IPS-18a (cell line): ENCODE results near the gene RIMS1.

Source experiments
- H3K27ac ChIP-seq: one replicate; pipeline ENCODE4 v1.5.1; 2013; ENCODE audit warnings: low read length
- H3K27me3 ChIP-seq: one replicate; pipeline ENCODE4 v1.6.1; 2013; ENCODE audit warnings: mild to moderate bottlenecking, low read length; ENCODE audit not compliant: control insufficient read depth, insufficient read depth
- H3K36me3 ChIP-seq: one replicate; pipeline ENCODE4 v1.6.1; 2013; ENCODE audit warnings: low read depth, low read length; ENCODE audit not compliant: control insufficient read depth
- H3K4me1 ChIP-seq: one replicate; pipeline ENCODE4 v1.6.1; 2013; ENCODE audit warnings: low read depth, low read length; ENCODE audit not compliant: control insufficient read depth
- H3K4me3 ChIP-seq: one replicate; pipeline ENCODE4 v1.5.1; 2013; ENCODE audit warnings: low read length
- H3K9ac ChIP-seq: one replicate; pipeline ENCODE4 v1.6.1; 2013; ENCODE audit warnings: mild to moderate bottlenecking, low read length, moderate library complexity
- H3K9me3 ChIP-seq: one replicate; pipeline ENCODE4 v1.6.1; 2013; ENCODE audit warnings: low read depth, low read length; ENCODE audit not compliant: control insufficient read depth

RIMS1 gene

DNA sequence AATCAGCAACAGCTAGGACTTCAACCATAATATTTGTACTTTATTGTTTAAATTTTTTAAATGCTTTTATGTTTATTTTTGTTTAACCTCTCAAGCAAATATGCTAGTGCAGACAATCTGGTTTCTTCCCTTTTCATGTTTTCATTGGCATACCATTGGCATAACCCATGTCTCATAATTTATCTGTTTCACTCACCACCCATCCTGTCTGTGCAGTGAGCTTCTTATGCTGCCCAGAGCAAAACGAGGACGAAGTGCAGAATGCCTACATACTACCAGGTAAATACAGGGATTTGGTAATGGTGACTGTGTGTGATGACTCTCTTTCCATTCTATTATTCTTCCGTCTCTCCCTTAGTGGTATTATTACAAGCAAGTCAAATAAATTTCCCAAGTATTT lies 374.1 kb downstream of the RIMS1 start:
- Histone ChIP-seq H3K4me1 (peaks cover 6% of the 10 kb centered on the region), H3K36me3 (no peaks in the 10 kb centered on the region), H3K9ac (no peak overlapping the region), H3K9me3 (no peaks in the 10 kb centered on the region), H3K27me3 (no peaks in the 10 kb centered on the region), H3K27ac (no peak overlapping the region), H3K4me3 (no peak overlapping the region)

- no peaks in the 10 kb centered on the region for H3K27me3 ChIP-seq
- peaks cover 6% of the 10 kb centered on the region for H3K4me1 ChIP-seq
- no peaks in the 10 kb centered on the region for H3K9me3 ChIP-seq
- H3K4me3 ChIP-seq: no peak overlapping the region
- no peaks in the 10 kb centered on the region for H3K36me3 ChIP-seq
- H3K9ac ChIP-seq: no peak overlapping the region
- no peak overlapping the region for H3K27ac ChIP-seq
These were observed 375.2 kb downstream of the RIMS1 start for GRCh38 chr6:72261554-72261953.

- peaks cover 6% of the 10 kb centered on the region for H3K4me1 ChIP-seq
- H3K9ac ChIP-seq: no peak overlapping the region
- H3K9me3 ChIP-seq: no peaks in the 10 kb centered on the region
- no peak overlapping the region for H3K4me3 ChIP-seq
- H3K36me3 ChIP-seq: no peaks in the 10 kb centered on the region
- H3K27me3 ChIP-seq: no peaks in the 10 kb centered on the region
- no peak overlapping the region for H3K27ac ChIP-seq
These were observed 375.9 kb downstream of the RIMS1 start for GRCh38 chr6:72262254-72262653.

- Histone ChIP-seq H3K9me3 (no peaks in the 10 kb centered on the region), H3K4me3 (no peak overlapping the region), H3K9ac (no peak overlapping the region), H3K4me1 (no peaks in the 10 kb centered on the region), H3K27ac (no peak overlapping the region), H3K36me3 (no peaks in the 10 kb centered on the region), H3K27me3 (no peaks in the 10 kb centered on the region)
These were observed 381.1 kb downstream of the RIMS1 start for GRCh38 chr6:72267470-72267869.

DNA sequence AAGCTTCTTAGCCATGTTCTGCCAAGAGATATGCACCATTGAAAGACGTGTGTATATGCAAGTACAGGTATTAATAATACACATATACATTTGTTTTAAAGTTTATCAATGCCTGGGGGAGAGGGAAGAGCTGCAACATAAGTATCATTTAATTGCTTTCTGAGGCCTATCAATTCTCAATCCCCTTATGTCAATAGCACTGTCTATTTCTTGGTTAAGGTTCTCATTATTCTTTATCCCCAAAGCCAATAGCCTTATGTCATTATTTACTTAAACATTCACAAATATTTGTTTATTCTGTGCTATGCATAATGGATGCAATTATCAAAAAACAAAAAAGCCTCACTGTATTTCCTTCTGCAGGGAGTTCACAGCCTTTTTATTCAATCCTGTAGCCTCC lies 385.2 kb downstream of the RIMS1 start:
- H3K27me3 ChIP-seq: no peaks in the 10 kb centered on the region
- no peak overlapping the region for H3K27ac ChIP-seq
- H3K4me1 ChIP-seq: no peaks in the 10 kb centered on the region
- no peaks in the 10 kb centered on the region for H3K9me3 ChIP-seq
- no peak overlapping the region for H3K9ac ChIP-seq
- no peaks in the 10 kb centered on the region for H3K36me3 ChIP-seq
- no peak overlapping the region for H3K4me3 ChIP-seq

GRCh38 chr6:72272958-72273357 lies 386.6 kb downstream of the RIMS1 start:
- H3K9me3 ChIP-seq: no peaks in the 10 kb centered on the region
- H3K4me3 ChIP-seq: no peak overlapping the region
- H3K36me3 ChIP-seq: no peaks in the 10 kb centered on the region
- no peaks in the 10 kb centered on the region for H3K27me3 ChIP-seq
- no peaks in the 10 kb centered on the region for H3K4me1 ChIP-seq
- H3K27ac ChIP-seq: no peak overlapping the region
- no peak overlapping the region for H3K9ac ChIP-seq

GRCh38 chr6:72275888-72276287 lies 389.5 kb downstream of the RIMS1 start:
- H3K4me1 ChIP-seq: no peaks in the 10 kb centered on the region
- H3K27me3 ChIP-seq: no peaks in the 10 kb centered on the region
- no peaks in the 10 kb centered on the region for H3K9me3 ChIP-seq
- no peak overlapping the region for H3K27ac ChIP-seq
- no peak overlapping the region for H3K9ac ChIP-seq
- no peaks in the 10 kb centered on the region for H3K36me3 ChIP-seq
- H3K4me3 ChIP-seq: no peak overlapping the region

GRCh38 chr6:72282201-72282600 lies 395.9 kb downstream of the RIMS1 start:
- no peaks in the 10 kb centered on the region for H3K9me3 ChIP-seq
- no peaks in the 10 kb centered on the region for H3K4me1 ChIP-seq
- no peaks in the 10 kb centered on the region for H3K27me3 ChIP-seq
- H3K27ac ChIP-seq: no peak overlapping the region
- H3K9ac ChIP-seq: no peak overlapping the region
- no peaks in the 10 kb centered on the region for H3K36me3 ChIP-seq
- no peak overlapping the region for H3K4me3 ChIP-seq

DNA sequence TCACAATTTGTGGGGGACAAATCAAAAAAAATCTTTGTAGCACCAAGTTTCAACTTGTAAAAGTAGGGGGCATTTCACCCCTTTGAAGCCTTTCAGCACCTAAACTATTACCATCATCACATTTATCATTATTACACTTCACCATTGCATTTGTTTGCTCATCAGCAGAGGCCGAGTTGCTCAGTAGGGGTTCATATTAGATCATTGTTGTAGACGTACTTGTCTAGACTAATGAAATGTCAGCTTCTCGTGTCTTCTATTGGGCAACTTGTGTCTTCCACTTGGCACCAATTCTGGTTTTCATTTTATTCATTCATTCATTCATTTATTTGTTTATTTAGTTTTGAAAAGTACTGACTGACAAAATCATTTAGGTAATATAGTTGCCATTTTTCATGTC lies 397.2 kb downstream of the RIMS1 start:
- Histone ChIP-seq H3K27ac (no peak overlapping the region), H3K27me3 (no peaks in the 10 kb centered on the region), H3K4me3 (no peak overlapping the region), H3K36me3 (no peaks in the 10 kb centered on the region), H3K4me1 (peaks cover under 1% of the 10 kb centered on the region), H3K9ac (no peak overlapping the region), H3K9me3 (no peaks in the 10 kb centered on the region)

GRCh38 chr6:72286911-72287311 lies 400.6 kb downstream of the RIMS1 start:
- peaks cover 7% of the 10 kb centered on the region for H3K4me1 ChIP-seq
- H3K27me3 ChIP-seq: no peaks in the 10 kb centered on the region
- H3K36me3 ChIP-seq: no peaks in the 10 kb centered on the region
- H3K27ac ChIP-seq: no peak overlapping the region
- no peak overlapping the region for H3K4me3 ChIP-seq
- H3K9me3 ChIP-seq: no peaks in the 10 kb centered on the region
- H3K9ac ChIP-seq: no peak overlapping the region

GRCh38 chr6:72287801-72288200 lies 401.5 kb downstream of the RIMS1 start:
- Histone ChIP-seq H3K4me3 (no peak overlapping the region), H3K27ac (no peak overlapping the region), H3K27me3 (no peaks in the 10 kb centered on the region), H3K9me3 (no peaks in the 10 kb centered on the region), H3K9ac (no peak overlapping the region), H3K4me1 (peaks cover 7% of the 10 kb centered on the region), H3K36me3 (no peaks in the 10 kb centered on the region)

GRCh38 chr6:72288592-72288991 lies 402.2 kb downstream of the RIMS1 start:
- Histone ChIP-seq H3K36me3 (no peaks in the 10 kb centered on the region), H3K27ac (no peak overlapping the region), H3K9me3 (no peaks in the 10 kb centered on the region), H3K4me3 (no peak overlapping the region), H3K4me1 (peaks cover 7% of the 10 kb centered on the region), H3K27me3 (no peaks in the 10 kb centered on the region), H3K9ac (no peak overlapping the region)
